Ovary (tissue), 1 donor: ENCODE data around the gene CXCL12.

ENCODE experiments used
- EP300 ChIP-seq: sonication (generic); formaldehyde crosslinking; IDR thresholded peaks from one replicate; pipeline ENCODE4 v1.6.1; 2017; ENCODE audit warnings: antibody characterized with exemption
- POLR2A ChIP-seq: fragments of 450-650 bp; IDR thresholded peaks from one replicate; pipeline ENCODE4 v1.6.1; 2017; ENCODE audit warnings: antibody characterized with exemption, mild to moderate bottlenecking, moderate library complexity

DNA sequence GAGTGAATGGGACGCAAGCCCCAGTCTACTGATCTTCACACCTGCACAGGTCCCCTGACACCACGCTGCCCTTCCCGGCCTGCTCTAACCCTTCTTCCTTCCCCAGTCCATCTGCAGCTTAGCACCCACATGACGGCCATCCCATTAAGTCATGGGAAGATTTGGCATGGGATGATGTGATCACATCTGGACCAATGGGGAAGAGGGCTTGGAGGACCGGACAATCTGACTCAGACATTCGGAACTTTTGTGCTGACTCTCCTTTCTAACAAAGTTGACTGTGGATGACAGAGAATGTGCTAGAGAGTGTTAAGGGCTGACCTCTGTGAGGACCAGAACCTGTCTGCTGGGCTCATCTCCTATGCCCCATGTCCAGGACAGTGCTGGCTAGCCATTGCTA, 15.6 kb downstream of the CXCL12 start:
- no peak for TF ChIP-seq POLR2A
- TF ChIP-seq EP300 = no peak
